K562 (cell line): Measurements from ENCODE around the gene P3H4. TPM values are rescaled to one million over a fixed set of nuclear protein-coding genes. Genes with fewer than 3 reads are reported as not detected.

ENCODE experiments used
- ETV5 ChIP-seq: sonication (generic); formaldehyde crosslinking; IDR thresholded peaks from 2 replicates; pipeline ENCODE4 v1.4.0; 2020; ENCODE audit warnings: low read depth, mild to moderate bottlenecking, missing genetic modification reagents
- FOXJ2 ChIP-seq: fragments of 200-800 bp; sonication (Bioruptor generic); IDR thresholded peaks from 2 replicates; pipeline ENCODE4 v1.6.1; 2016; ENCODE audit warnings: missing genetic modification characterization, missing compliant biosample characterization
- GATAD2A ChIP-seq: fragments of 450-650 bp; IDR thresholded peaks from 2 replicates; pipeline ENCODE4 v1.6.1; 2017
- HDAC2 ChIP-seq: fragments of 450-650 bp; IDR thresholded peaks from 2 replicates; pipeline ENCODE4 v1.6.1; 2016; ENCODE audit warnings: mild to moderate bottlenecking
- HMG20A ChIP-seq: fragments of 450-650 bp; formaldehyde crosslinking; conservative IDR thresholded peaks from 2 replicates; pipeline ENCODE4 v1.4.0; 2020; ENCODE audit warnings: mild to moderate bottlenecking, mixed read lengths
- KDM1A ChIP-seq, 2 experiments: fragments of 450-650 bp; IDR thresholded peaks; 2 replicates each; pipeline ENCODE4 v1.6.1; 2016; ENCODE audit warnings: mild to moderate bottlenecking in 2 of 2
- KDM5B ChIP-seq: fragments of 200-600 bp; sonication (generic); IDR thresholded peaks from 2 replicates; pipeline ENCODE4 v1.6.1; 2012; ENCODE audit warnings: low read depth, mild to moderate bottlenecking, moderate library complexity, low read length, control low read depth, inconsistent platforms; ENCODE audit not compliant: insufficient replicate concordance
- KLF10 ChIP-seq: fragments of 250-450 bp; sonication (Bioruptor Pico); IDR thresholded peaks from 2 replicates; pipeline ENCODE4 v1.6.1; 2021; ENCODE audit warnings: matching md5 sums
- LEF1 ChIP-seq: fragments of 450-650 bp; IDR thresholded peaks from 2 replicates; pipeline ENCODE4 v1.6.1; 2016; ENCODE audit warnings: mild to moderate bottlenecking
- PHF20 ChIP-seq: fragments of 450-650 bp; IDR thresholded peaks from 2 replicates; pipeline ENCODE4 v1.6.1; 2018; ENCODE audit not compliant: partially characterized antibody
- POLR2G ChIP-seq: fragments of 200-400 bp; formaldehyde crosslinking; IDR thresholded peaks from 2 replicates; pipeline ENCODE4 v1.6.1; 2017; ENCODE audit warnings: low read depth, mild to moderate bottlenecking, antibody characterized with exemption, low read length, moderate library complexity
- RBBP5 ChIP-seq: fragments of 200-600 bp; sonication (generic); IDR thresholded peaks from 2 replicates; pipeline ENCODE4 v1.6.1; 2012; ENCODE audit warnings: borderline replicate concordance, mild to moderate bottlenecking, low read length, control low read depth, inconsistent platforms; ENCODE audit not compliant: insufficient read depth, poor library complexity, severe bottlenecking
- RUNX1 ChIP-seq: sonication (generic); IDR thresholded peaks from 2 replicates; pipeline ENCODE4 v1.6.1; 2016; ENCODE audit warnings: antibody characterized with exemption, low read depth
- SP1 ChIP-seq: sonication (generic); formaldehyde crosslinking; IDR thresholded peaks from 2 replicates; pipeline ENCODE4 v1.8.1; 2022; ENCODE audit warnings: mild to moderate bottlenecking, missing genetic modification reagents
- TAL1 ChIP-seq: fragments of 450-650 bp; IDR thresholded peaks from 2 replicates; pipeline ENCODE4 v1.6.1; 2016; ENCODE audit warnings: mild to moderate bottlenecking
- TBL1XR1 ChIP-seq, 2 experiments: IDR thresholded peaks; 2 replicates each; pipeline ENCODE4 v1.6.1; 2012; ENCODE audit warnings: improper control_type of control experiment in 2 of 2, low read length in 2 of 2, mild to moderate bottlenecking in 1 of 2
- ZNF589 ChIP-seq: fragments of 200-800 bp; sonication (Bioruptor generic); IDR thresholded peaks from 2 replicates; pipeline ENCODE4 v1.6.1; 2016; ENCODE audit warnings: low read depth, missing genetic modification characterization, missing compliant biosample characterization
- ZNF778 ChIP-seq: fragments of 450-650 bp; formaldehyde crosslinking; IDR thresholded peaks from 2 replicates; pipeline ENCODE4 v1.4.0; 2020; ENCODE audit warnings: mild to moderate bottlenecking, moderate library complexity
- polyA plus RNA-seq, 8 experiments: library from polyadenylated mRNA; depleted of rRNA in 4 of 8; stranded (reverse) in 5 of 8; unstranded in 3 of 8; fragments of >200 nt; fragmentation: Nextera tagmentation in 2 of 8; fragmentation: Illumina TruSeq in 1 of 8; extraction: Ambion mirVana in 2 of 8; extraction: Trizol in 1 of 8; gene quantifications; 2 replicates each; pipeline versions ENCODE4 v1.2.1 to v1.2.3, GENCODE V29; 2011 to 2014; ENCODE audit warnings: inconsistent platforms in 1 of 8, missing spikeins in 1 of 8
- total RNA-seq, 7 experiments: library from RNA; depleted of rRNA in 6 of 7; stranded (reverse); fragments of >200 nt in 6 of 7; fragmentation: Illumina TruSeq in 2 of 7; extraction: Trizol in 2 of 7; gene quantifications; 2 replicates each; pipeline versions ENCODE4 v1.2.1 to v1.2.3, GENCODE V29; 2011 to 2021; ENCODE audit warnings: low replicate concordance in 1 of 7
- TF ChIP-seq, protein P1 (sequence below): fragments of 200-800 bp; sonication (Bioruptor generic); IDR thresholded peaks from 2 replicates; pipeline ENCODE4 v1.6.1; 2017; ENCODE audit warnings: missing genetic modification characterization, missing compliant biosample characterization
- TF ChIP-seq, protein P2 (sequence below): sonication (generic); formaldehyde crosslinking; IDR thresholded peaks from 2 replicates; pipeline ENCODE4 v1.8.0; 2022; ENCODE audit warnings: mild to moderate bottlenecking, missing genetic modification reagents
- TF ChIP-seq, protein P3 (sequence below): fragments of 450-650 bp; IDR thresholded peaks from 2 replicates; pipeline ENCODE4 v1.6.1; 2017; ENCODE audit warnings: mild to moderate bottlenecking, moderate library complexity

Gene P3H4
- total and polyA plus RNA-seq, 9 of the 15 experiments (the other 6 are each of a cell fraction or from before 2014, with no cell fraction given): 0.10 to 3.7 (median 1.0) TPM

DNA sequence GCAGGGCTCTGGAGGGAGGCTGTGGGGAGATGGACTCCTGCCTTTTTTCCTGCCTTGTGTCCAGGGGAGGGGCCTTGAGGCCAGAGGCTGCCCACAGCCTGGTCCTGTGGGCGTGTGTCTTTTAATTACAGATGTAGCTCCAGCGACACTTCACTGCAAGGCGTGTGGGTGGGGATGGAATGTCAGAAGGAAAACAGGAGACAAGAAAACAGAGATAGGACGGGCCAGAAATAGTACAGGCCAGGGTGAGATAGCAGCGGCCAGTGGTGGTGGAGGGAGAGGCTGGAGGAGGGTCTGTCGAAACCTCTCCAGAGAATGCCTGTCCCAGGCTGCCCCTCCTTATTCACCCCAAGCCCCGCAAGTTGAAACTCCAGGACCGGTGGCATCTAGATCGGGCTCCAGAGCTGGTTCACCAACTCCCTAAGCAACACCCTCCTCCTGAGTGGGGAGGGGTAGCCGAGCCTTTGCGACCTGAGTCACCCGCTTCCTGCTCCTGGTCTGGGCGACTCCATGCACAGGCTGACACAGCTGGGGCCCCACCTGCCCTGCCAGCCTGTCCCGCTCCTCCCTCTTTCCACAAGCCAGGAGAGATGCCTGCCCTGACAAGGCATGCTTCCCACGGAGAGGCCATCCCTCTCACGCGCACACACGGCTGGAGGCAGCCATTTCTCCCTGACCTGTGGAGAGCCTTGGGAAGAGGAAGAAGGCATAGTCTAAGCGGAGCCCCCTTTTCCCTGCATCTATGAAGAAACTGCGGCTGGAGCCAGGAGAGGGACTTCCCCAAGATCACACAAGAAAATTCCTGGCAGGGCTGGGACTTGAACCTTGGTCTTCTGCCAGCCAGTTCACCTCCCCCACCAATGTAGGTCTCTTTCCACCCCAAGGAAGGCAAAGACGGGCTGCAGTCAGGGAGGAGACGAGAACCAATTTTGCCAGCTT lies 18.6 kb downstream of the P3H4 start (continued):
- no peak for TF ChIP-seq GATAD2A
- peak in 1 of 2 experiments; percentile 5; a peak in 1 of 4 replicates for TF ChIP-seq KDM1A (IDR thresholded peaks at IDR 0.05)
- no peak for TF ChIP-seq HMG20A (CRISPR knock-in tag)
- TF ChIP-seq SP1 (CRISPR knock-in tag): 0 out of 2 replicates have a peak, but pooled peaks have one; percentile 13
- TF ChIP-seq, protein P1, sequence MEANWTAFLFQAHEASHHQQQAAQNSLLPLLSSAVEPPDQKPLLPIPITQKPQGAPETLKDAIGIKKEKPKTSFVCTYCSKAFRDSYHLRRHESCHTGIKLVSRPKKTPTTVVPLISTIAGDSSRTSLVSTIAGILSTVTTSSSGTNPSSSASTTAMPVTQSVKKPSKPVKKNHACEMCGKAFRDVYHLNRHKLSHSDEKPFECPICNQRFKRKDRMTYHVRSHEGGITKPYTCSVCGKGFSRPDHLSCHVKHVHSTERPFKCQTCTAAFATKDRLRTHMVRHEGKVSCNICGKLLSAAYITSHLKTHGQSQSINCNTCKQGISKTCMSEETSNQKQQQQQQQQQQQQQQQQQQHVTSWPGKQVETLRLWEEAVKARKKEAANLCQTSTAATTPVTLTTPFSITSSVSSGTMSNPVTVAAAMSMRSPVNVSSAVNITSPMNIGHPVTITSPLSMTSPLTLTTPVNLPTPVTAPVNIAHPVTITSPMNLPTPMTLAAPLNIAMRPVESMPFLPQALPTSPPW (CRISPR knock-in tag): peak; percentile 76
- peak; percentile 71 for TF ChIP-seq KDM5B
- TF ChIP-seq TAL1: 0 out of 2 replicates have a peak, but pooled peaks have one; percentile 45
- TF ChIP-seq KLF10 (CRISPR knock-in tag): no peak
- TF ChIP-seq RBBP5: peak; percentile 47
- TF ChIP-seq POLR2G: peak; percentile 76
- TF ChIP-seq ETV5 (CRISPR knock-in tag): peak; percentile 64; the same call in 1 of the 2 replicates
- peak; percentile 32; the same call in 1 of the 2 replicates for TF ChIP-seq FOXJ2 (tag)
- TF ChIP-seq, protein P2, sequence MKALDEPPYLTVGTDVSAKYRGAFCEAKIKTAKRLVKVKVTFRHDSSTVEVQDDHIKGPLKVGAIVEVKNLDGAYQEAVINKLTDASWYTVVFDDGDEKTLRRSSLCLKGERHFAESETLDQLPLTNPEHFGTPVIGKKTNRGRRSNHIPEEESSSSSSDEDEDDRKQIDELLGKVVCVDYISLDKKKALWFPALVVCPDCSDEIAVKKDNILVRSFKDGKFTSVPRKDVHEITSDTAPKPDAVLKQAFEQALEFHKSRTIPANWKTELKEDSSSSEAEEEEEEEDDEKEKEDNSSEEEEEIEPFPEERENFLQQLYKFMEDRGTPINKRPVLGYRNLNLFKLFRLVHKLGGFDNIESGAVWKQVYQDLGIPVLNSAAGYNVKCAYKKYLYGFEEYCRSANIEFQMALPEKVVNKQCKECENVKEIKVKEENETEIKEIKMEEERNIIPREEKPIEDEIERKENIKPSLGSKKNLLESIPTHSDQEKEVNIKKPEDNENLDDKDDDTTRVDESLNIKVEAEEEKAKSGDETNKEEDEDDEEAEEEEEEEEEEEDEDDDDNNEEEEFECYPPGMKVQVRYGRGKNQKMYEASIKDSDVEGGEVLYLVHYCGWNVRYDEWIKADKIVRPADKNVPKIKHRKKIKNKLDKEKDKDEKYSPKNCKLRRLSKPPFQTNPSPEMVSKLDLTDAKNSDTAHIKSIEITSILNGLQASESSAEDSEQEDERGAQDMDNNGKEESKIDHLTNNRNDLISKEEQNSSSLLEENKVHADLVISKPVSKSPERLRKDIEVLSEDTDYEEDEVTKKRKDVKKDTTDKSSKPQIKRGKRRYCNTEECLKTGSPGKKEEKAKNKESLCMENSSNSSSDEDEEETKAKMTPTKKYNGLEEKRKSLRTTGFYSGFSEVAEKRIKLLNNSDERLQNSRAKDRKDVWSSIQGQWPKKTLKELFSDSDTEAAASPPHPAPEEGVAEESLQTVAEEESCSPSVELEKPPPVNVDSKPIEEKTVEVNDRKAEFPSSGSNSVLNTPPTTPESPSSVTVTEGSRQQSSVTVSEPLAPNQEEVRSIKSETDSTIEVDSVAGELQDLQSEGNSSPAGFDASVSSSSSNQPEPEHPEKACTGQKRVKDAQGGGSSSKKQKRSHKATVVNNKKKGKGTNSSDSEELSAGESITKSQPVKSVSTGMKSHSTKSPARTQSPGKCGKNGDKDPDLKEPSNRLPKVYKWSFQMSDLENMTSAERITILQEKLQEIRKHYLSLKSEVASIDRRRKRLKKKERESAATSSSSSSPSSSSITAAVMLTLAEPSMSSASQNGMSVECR (CRISPR knock-in tag): no peak
- TF ChIP-seq ZNF778 (CRISPR knock-in tag): no peak
- no peak for TF ChIP-seq PHF20
- 0 out of 2 replicates have a peak, but pooled peaks have one; percentile 21 for TF ChIP-seq RUNX1
- TF ChIP-seq LEF1: peak; percentile 63
- TF ChIP-seq, protein P3, sequence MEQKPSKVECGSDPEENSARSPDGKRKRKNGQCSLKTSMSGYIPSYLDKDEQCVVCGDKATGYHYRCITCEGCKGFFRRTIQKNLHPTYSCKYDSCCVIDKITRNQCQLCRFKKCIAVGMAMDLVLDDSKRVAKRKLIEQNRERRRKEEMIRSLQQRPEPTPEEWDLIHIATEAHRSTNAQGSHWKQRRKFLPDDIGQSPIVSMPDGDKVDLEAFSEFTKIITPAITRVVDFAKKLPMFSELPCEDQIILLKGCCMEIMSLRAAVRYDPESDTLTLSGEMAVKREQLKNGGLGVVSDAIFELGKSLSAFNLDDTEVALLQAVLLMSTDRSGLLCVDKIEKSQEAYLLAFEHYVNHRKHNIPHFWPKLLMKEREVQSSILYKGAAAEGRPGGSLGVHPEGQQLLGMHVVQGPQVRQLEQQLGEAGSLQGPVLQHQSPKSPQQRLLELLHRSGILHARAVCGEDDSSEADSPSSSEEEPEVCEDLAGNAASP: no peak
- TF ChIP-seq HDAC2: peak; percentile 75; the same call in 1 of the 2 replicates
- peak in 1 of 2 experiments; percentile 78; a peak in 2 of 4 replicates for TF ChIP-seq TBL1XR1 (IDR thresholded peaks at IDR 0.05; ENCODE audit: low read length in 2 of 2)
- peak; percentile 70; the same call in 1 of the 2 replicates for TF ChIP-seq ZNF589
